SK-N-MC (cell line): ENCODE results near the gene JMJD7.

ENCODE experiments used
- DNase-seq: peaks from one replicate; pipeline ENCODE4 v3.0.0-alpha.2; 2011; ENCODE audit warnings: low read depth, low spot score
- H3K27ac ChIP-seq: fragments of 200-600 bp; sonication (generic); 2 replicates; pipeline ENCODE4 v1.5.1; 2016; ENCODE audit warnings: mixed run types
- H3K36me3 ChIP-seq: fragments of 200-600 bp; sonication (generic); 2 replicates; pipeline ENCODE4 v1.6.1; 2017; ENCODE audit warnings: antibody characterized with exemption, low read length, mixed read lengths; ENCODE audit not compliant: insufficient read depth
- H3K4me3 ChIP-seq: fragments of 200-600 bp; sonication (generic); 2 replicates; pipeline ENCODE4 v1.5.1; 2016
- H3K9ac ChIP-seq: fragments of 200-600 bp; sonication (generic); 2 replicates; pipeline ENCODE4 v1.8.0; 2017; ENCODE audit warnings: mixed run types, mixed read lengths; ENCODE audit not compliant: insufficient read length
- H3K9me3 ChIP-seq: fragments of 200-600 bp; sonication (generic); 2 replicates; pipeline ENCODE4 v1.6.1; 2017; ENCODE audit warnings: low read depth, mild to moderate bottlenecking, antibody characterized with exemption, low read length, moderate library complexity, mixed read lengths
- EZH2 ChIP-seq: fragments of 200-600 bp; sonication (generic); IDR thresholded peaks from one replicate; pipeline ENCODE4 v1.6.1; 2017; ENCODE audit warnings: antibody characterized with exemption
- FOXP2 ChIP-seq: optimal IDR thresholded peaks from 2 replicates; pipeline ENCODE3; 2011; ENCODE audit warnings: mild to moderate bottlenecking, moderate library complexity; ENCODE audit not compliant: insufficient read depth; ENCODE audit errors: extremely low read length, control extremely low read depth
- POLR2AphosphoS5 ChIP-seq: IDR thresholded peaks from 2 replicates; pipeline ENCODE4 v1.6.1; 2012; ENCODE audit warnings: mild to moderate bottlenecking, low read depth, low read length, borderline replicate concordance

Gene JMJD7

GRCh38 chr15:41816788-41817187 lies 11.1 kb upstream of the JMJD7 start:
- no peaks in the 10 kb centered on the region for H3K9me3 ChIP-seq
- no peak overlapping the region for H3K4me3 ChIP-seq
- H3K9ac ChIP-seq, result no peak overlapping the region
- TF ChIP-seq FOXP2 (no peak), EZH2 (no peak), POLR2AphosphoS5 (no peak)
- no peak for DNase-seq
- H3K36me3 ChIP-seq, result peaks cover 9% of the 10 kb centered on the region; the same call in 1 of the 2 replicates
- H3K27ac ChIP-seq, result no peak overlapping the region

GRCh38 chr15:41817327-41817726 lies 10.6 kb upstream of the JMJD7 start:
- no peak overlapping the region for H3K4me3 ChIP-seq
- H3K36me3 ChIP-seq, result peaks cover 9% of the 10 kb centered on the region; the same call in 1 of the 2 replicates
- no peak for DNase-seq
- TF ChIP-seq FOXP2, result no peak
- TF ChIP-seq EZH2, result no peak
- no peak for TF ChIP-seq POLR2AphosphoS5
- H3K27ac ChIP-seq, result no peak overlapping the region
- H3K9ac ChIP-seq, result no peak overlapping the region
- no peaks in the 10 kb centered on the region for H3K9me3 ChIP-seq

GRCh38 chr15:41817781-41818180 lies 10.1 kb upstream of the JMJD7 start:
- no peak for DNase-seq
- no peak overlapping the region for H3K9ac ChIP-seq
- no peak overlapping the region for H3K27ac ChIP-seq
- no peaks in the 10 kb centered on the region for H3K9me3 ChIP-seq
- H3K4me3 ChIP-seq, result no peak overlapping the region
- H3K36me3 ChIP-seq, result peaks cover 9% of the 10 kb centered on the region; the same call in 1 of the 2 replicates
- TF ChIP-seq POLR2AphosphoS5 (no peak), EZH2 (no peak), FOXP2 (no peak)

- Histone ChIP-seq H3K9ac (no peak overlapping the region), H3K9me3 (no peaks in the 10 kb centered on the region), H3K36me3 (peaks cover 9% of the 10 kb centered on the region; the same call in 1 of the 2 replicates), H3K4me3 (no peak overlapping the region), H3K27ac (no peak overlapping the region)
- TF ChIP-seq EZH2 (no peak), POLR2AphosphoS5 (no peak)
- DNase-seq, result no peak
Observed at GRCh38 chr15:41819455-41820050, 8.3 kb upstream of the JMJD7 start.

GRCh38 chr15:41820791-41821423 lies 7.0 kb upstream of the JMJD7 start:
- no peak overlapping the region for H3K9ac ChIP-seq
- no peak for DNase-seq
- no peak overlapping the region for H3K4me3 ChIP-seq
- no peak overlapping the region for H3K27ac ChIP-seq
- H3K9me3 ChIP-seq, result no peaks in the 10 kb centered on the region
- TF ChIP-seq POLR2AphosphoS5 (no peak), EZH2 (no peak), FOXP2 (no peak)
- peaks cover 9% of the 10 kb centered on the region; the same call in 1 of the 2 replicates for H3K36me3 ChIP-seq

GRCh38 chr15:41821831-41822230 lies 6.1 kb upstream of the JMJD7 start:
- H3K4me3 ChIP-seq, result no peak overlapping the region
- peaks cover 9% of the 10 kb centered on the region; the same call in 1 of the 2 replicates for H3K36me3 ChIP-seq
- no peak overlapping the region for H3K27ac ChIP-seq
- no peak overlapping the region for H3K9ac ChIP-seq
- TF ChIP-seq FOXP2, result no peak
- TF ChIP-seq POLR2AphosphoS5, result no peak
- TF ChIP-seq EZH2, result no peak
- DNase-seq, result no peak
- H3K9me3 ChIP-seq, result no peaks in the 10 kb centered on the region

GRCh38 chr15:41822471-41822870 lies 5.4 kb upstream of the JMJD7 start:
- DNase-seq, result no peak
- Histone ChIP-seq H3K4me3 (no peak overlapping the region), H3K9me3 (no peaks in the 10 kb centered on the region), H3K36me3 (peaks cover 8% of the 10 kb centered on the region; the same call in 1 of the 2 replicates), H3K27ac (no peak overlapping the region), H3K9ac (no peak overlapping the region)
- no peak for TF ChIP-seq POLR2AphosphoS5
- TF ChIP-seq EZH2, result no peak
- no peak for TF ChIP-seq FOXP2

GRCh38 chr15:41822957-41823356 lies 4.9 kb upstream of the JMJD7 start:
- Histone ChIP-seq H3K9me3 (no peaks in the 10 kb centered on the region), H3K27ac (no peak overlapping the region), H3K9ac (no peak overlapping the region), H3K4me3 (no peak overlapping the region), H3K36me3 (peaks cover 3% of the 10 kb centered on the region; the same call in 1 of the 2 replicates)
- TF ChIP-seq FOXP2 (no peak), EZH2 (no peak), POLR2AphosphoS5 (no peak)
- DNase-seq, result no peak

GRCh38 chr15:41823502-41823901 lies 4.4 kb upstream of the JMJD7 start:
- Histone ChIP-seq H3K4me3 (no peak overlapping the region), H3K27ac (no peak overlapping the region), H3K36me3 (no peaks in the 10 kb centered on the region; the same call in 1 of the 2 replicates), H3K9ac (no peak overlapping the region), H3K9me3 (no peaks in the 10 kb centered on the region)
- DNase-seq, result no peak
- no peak for TF ChIP-seq EZH2
- TF ChIP-seq FOXP2, result no peak
- no peak for TF ChIP-seq POLR2AphosphoS5
